HG02885 (cell line): Measurements from ENCODE around the gene CDK4.

Experiments used
- ATAC-seq: cut with Tn5 transposase; IDR thresholded peaks from one replicate; pipeline ENCODE4 v1.9.1; 2021; ENCODE audit warnings: mild to moderate bottlenecking; ENCODE audit not compliant: unreplicated experiment, poor library complexity

The CDK4 gene

DNA sequence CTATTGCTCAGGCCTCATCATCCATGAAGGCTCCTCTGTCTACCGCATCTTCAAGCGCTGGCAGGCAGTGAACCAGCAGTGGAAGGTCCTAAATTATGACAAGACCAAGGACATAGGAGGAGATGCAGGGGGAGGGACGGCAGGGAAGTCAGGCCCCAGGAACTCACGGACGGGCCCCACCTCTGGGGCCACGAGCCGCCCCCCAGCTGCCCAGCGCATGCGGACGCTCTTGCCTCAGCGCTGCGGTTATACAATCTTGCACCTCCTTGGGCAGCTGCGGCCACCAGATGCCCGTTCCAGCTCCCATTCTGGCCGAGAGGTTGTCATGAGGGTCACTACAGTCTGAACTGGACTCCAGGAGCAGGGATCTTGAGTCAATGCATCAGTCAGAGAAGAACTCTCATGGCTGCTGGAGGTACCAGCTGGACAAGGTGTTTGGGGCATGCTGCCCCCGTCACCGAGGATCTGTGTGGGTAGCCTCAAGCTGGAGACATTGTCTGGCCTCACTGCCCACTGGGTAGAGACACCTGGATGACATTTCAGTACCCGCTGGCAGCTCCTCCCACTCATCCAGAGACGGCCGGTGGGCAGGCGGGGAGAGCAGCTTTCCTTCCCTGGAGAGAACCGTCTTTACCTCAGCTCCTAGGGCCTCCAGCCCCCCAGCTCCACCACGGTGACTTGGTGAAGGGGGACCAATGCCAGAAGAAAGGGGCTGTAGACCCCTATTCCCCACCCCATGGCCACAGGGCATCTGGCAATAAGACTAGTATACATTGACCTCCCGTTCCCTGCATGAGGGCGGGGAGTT is 6.6 kb upstream of the CDK4 start:
- no peak for ATAC-seq

DNA sequence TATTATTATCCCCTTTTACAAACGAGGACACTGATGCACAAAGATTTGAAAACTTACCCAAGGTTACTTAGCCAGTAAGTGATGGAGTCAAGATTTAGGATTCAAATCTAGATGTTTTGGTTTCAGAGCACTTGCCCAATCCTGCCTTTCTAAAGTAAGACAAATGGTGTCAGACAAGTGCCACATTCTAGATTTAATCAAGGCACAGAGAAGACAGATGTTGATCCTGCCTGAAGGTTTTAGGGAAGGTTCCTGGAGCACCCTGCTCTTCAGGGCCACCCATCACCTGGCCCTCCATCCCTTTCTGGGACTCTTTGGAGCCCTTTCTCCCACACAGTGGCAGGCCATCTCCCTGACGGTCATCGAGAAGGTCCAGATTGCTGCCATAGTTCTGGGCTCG is 5.7 kb upstream of the CDK4 start:
- ATAC-seq = no peak

DNA sequence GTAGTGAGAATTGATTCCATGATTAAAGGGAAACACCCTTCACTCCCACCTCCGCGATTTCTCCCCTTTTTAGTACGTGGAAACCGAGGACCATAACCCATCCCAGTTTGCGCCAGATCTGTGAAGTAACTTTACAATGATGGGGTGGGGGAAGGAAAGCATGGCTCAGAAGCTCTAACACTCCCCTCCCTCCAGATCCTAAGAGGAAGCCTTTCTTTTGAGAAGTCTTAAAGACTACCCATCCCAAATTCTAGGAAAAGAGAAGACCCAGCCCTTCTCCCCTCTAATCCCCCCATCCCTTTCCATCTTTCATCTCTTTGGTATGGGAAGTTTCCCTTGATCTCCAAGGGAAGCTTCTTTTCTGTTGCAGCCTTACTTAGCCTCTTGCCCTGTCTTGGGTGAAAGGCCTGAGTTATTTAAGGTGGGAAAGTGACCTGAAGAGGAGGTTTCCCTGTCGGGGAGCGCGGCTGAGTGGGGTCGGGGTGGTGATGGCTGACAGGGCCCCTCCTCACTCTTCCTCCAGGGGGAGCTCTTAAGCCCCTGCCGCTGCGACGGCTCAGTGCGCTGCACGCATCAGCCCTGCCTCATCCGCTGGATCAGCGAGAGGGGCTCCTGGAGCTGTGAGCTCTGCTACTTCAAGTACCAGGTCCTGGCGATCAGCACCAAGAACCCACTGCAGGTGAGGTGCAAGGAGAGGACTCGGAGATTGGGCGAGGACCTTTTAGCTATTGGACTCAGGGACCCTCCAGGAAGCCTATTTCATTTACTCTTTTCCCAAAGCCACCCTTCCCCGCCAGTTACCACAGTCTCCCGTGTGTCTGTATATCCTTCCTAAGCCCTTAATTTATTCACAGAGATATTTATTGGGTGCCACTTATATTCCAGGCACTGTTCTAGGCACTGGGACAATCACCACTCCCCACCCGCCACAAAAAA is 4.6 kb upstream of the CDK4 start:
- peak; percentile 29 for ATAC-seq

GRCh38 chr12:57755454-57756372 is 3.6 kb upstream of the CDK4 start:
- no peak for ATAC-seq

GRCh38 chr12:57755194-57755453 is 3.0 kb upstream of the CDK4 start:
- no peak for ATAC-seq

GRCh38 chr12:57754411-57755193 is 2.5 kb upstream of the CDK4 start, which contains the start of gene MARCHF9:
Gene MARCHF9, plus strand, starts transcription at chr12:57755103. Its CDS starts 426 bp downstream, at chr12:57755529.
- ATAC-seq = peak; percentile 46

DNA sequence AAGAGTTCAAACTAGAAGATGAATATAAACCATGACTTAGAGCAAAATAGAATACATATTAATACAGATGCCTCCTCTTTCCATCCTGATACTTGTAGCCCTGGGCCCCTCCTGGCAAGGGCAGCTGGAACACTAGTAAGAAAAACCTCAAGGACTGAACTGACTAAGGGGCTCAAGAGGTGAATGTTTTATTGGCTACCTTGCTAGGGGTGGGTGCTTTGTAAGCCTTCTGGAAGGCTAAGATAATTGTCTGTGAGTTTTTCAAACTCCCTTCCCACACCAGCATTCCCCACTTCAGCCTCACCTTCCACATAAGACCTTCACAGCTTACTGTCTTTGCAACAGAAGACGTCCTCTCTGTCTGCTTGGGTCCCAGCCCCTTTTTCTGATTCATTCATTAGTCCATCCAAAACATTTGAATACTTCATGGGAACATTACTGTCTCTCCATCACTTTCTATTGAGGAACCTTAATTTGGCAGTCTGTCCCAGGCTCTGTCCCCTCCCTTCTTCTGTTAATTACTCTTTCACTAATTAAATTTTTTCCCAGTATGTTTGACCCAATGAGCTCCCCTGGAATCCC is 1.7 kb upstream of the CDK4 start:
- no peak for ATAC-seq

- no peak for ATAC-seq
Measured at GRCh38 chr12:57752668-57753000, 524 bp upstream of the CDK4 start.

- no peak for ATAC-seq
Measured at GRCh38 chr12:57751432-57751787, 700 bp downstream of the CDK4 start.

GRCh38 chr12:57750561-57751431 is 1.3 kb downstream of the CDK4 start:
- ATAC-seq = no peak

GRCh38 chr12:57749061-57749460 is 3.0 kb downstream of the CDK4 start:
- ATAC-seq = no peak

DNA sequence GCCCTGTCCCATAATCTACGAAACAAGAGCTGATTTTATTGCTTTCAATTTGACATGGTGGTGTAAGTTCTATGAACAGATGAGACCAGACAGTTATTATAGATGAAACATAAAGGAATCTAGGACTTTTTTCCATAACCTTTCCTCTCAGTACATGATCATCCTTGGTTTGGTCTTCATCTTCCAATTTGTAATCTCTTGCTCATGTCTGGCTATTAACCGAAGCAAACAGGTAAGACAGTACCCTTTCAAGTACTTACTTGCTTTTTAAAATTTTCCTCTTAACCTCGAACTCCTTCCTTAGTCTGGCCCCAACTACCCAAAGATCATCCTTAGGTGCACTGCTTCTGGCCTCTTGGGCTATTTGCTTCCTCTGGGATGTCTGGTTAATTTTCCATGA is 6.1 kb downstream of the CDK4 start:
- ATAC-seq = no peak

- no peak for ATAC-seq
Measured at GRCh38 chr12:57745485-57745881, 6.6 kb downstream of the CDK4 start.

GRCh38 chr12:57744777-57745484 is 7.2 kb downstream of the CDK4 start, which contains the start of gene TSPAN31:
Gene TSPAN31, plus strand, starts transcription at chr12:57745039. Its CDS starts 116 bp downstream, at chr12:57745155.
- ATAC-seq = peak; percentile 85

GRCh38 chr12:57744194-57744776 is 7.8 kb downstream of the CDK4 start:
- ATAC-seq = peak; percentile 37

GRCh38 chr12:57743769-57744168 is 8.3 kb downstream of the CDK4 start:
- no peak for ATAC-seq
